HEK293 (cell line): ENCODE measurements around the gene PIGW.

ENCODE experiments used
- EGR2 ChIP-seq: fragments of 450-650 bp; formaldehyde crosslinking; IDR thresholded peaks from 2 replicates; pipeline ENCODE4 v1.5.1; 2016; ENCODE audit warnings: low read depth, missing biosample characterization, missing genetic modification characterization
- FEZF1 ChIP-seq: fragments of 450-650 bp; formaldehyde crosslinking; IDR thresholded peaks from 2 replicates; pipeline ENCODE4 v1.5.1; 2016; ENCODE audit warnings: missing biosample characterization, missing genetic modification characterization
- HOXD13 ChIP-seq: sonication (generic); formaldehyde crosslinking; IDR thresholded peaks from 2 replicates; pipeline ENCODE4 v1.8.0; 2022; ENCODE audit warnings: missing genetic modification reagents, borderline replicate concordance
- KLF8 ChIP-seq: fragments of 450-650 bp; formaldehyde crosslinking; IDR thresholded peaks from 2 replicates; pipeline ENCODE4 v1.5.1; 2016; ENCODE audit warnings: missing biosample characterization, missing genetic modification characterization
- PRDM1 ChIP-seq: fragments of 450-650 bp; formaldehyde crosslinking; IDR thresholded peaks from 2 replicates; pipeline ENCODE4; 2016; ENCODE audit warnings: missing biosample characterization, missing genetic modification characterization
- RBAK ChIP-seq: fragments of 450-650 bp; formaldehyde crosslinking; IDR thresholded peaks from 2 replicates; pipeline ENCODE4 v1.5.1; 2016; ENCODE audit warnings: missing biosample characterization, missing genetic modification characterization
- REPIN1 ChIP-seq: fragments of 450-650 bp; formaldehyde crosslinking; IDR thresholded peaks from 2 replicates; pipeline ENCODE4 v1.5.1; 2017; ENCODE audit warnings: missing biosample characterization, missing genetic modification characterization, low read depth
- SP2 ChIP-seq: fragments of 450-650 bp; formaldehyde crosslinking; IDR thresholded peaks from 2 replicates; pipeline ENCODE4 v1.5.1; 2016; ENCODE audit warnings: missing biosample characterization, missing genetic modification characterization
- SP3 ChIP-seq: fragments of 450-650 bp; formaldehyde crosslinking; IDR thresholded peaks from 2 replicates; pipeline ENCODE4 v1.5.1; 2016; ENCODE audit warnings: missing biosample characterization, missing genetic modification characterization
- YY1 ChIP-seq: fragments of 450-650 bp; formaldehyde crosslinking; IDR thresholded peaks from 2 replicates; pipeline ENCODE4 v1.5.1; 2018; ENCODE audit warnings: missing biosample characterization, missing genetic modification characterization
- ZBTB17 ChIP-seq: fragments of 450-650 bp; formaldehyde crosslinking; IDR thresholded peaks from 2 replicates; pipeline ENCODE4 v1.5.1; 2016; ENCODE audit warnings: missing biosample characterization, missing genetic modification characterization
- ZBTB20 ChIP-seq: fragments of 450-650 bp; formaldehyde crosslinking; IDR thresholded peaks from 2 replicates; pipeline ENCODE4 v1.5.1; 2016; ENCODE audit warnings: missing biosample characterization, missing genetic modification characterization
- ZFP41 ChIP-seq: fragments of 450-650 bp; formaldehyde crosslinking; IDR thresholded peaks from 2 replicates; pipeline ENCODE4 v1.5.1; 2016; ENCODE audit warnings: missing biosample characterization, missing genetic modification characterization, borderline replicate concordance
- ZNF391 ChIP-seq: fragments of 450-650 bp; formaldehyde crosslinking; IDR thresholded peaks from 2 replicates; pipeline ENCODE4 v1.5.1; 2016; ENCODE audit warnings: low read depth, missing biosample characterization, missing genetic modification characterization, borderline replicate concordance
- ZNF501 ChIP-seq: fragments of 450-650 bp; formaldehyde crosslinking; IDR thresholded peaks from 2 replicates; pipeline ENCODE4 v1.5.1; 2016; ENCODE audit warnings: missing biosample characterization, missing genetic modification characterization
- ZNF600 ChIP-seq: fragments of 450-650 bp; formaldehyde crosslinking; IDR thresholded peaks from 2 replicates; pipeline ENCODE4 v1.5.1; 2016; ENCODE audit warnings: missing biosample characterization, missing genetic modification characterization
- ZNF629 ChIP-seq: fragments of 450-650 bp; formaldehyde crosslinking; IDR thresholded peaks from 2 replicates; pipeline ENCODE4 v1.5.1; 2017; ENCODE audit warnings: missing biosample characterization, missing genetic modification characterization
- ZNF76 ChIP-seq: fragments of 450-650 bp; formaldehyde crosslinking; IDR thresholded peaks from 2 replicates; pipeline ENCODE4; 2016; ENCODE audit warnings: low read depth, missing biosample characterization, missing genetic modification characterization, borderline replicate concordance
- ZSCAN16 ChIP-seq: fragments of 450-650 bp; formaldehyde crosslinking; IDR thresholded peaks from 2 replicates; pipeline ENCODE4 v1.5.1; 2016; ENCODE audit warnings: missing biosample characterization, missing genetic modification characterization
- TF ChIP-seq, protein P1 (sequence below): fragments of 450-650 bp; formaldehyde crosslinking; conservative IDR thresholded peaks from 2 replicates; pipeline ENCODE4 v1.5.1; 2016; ENCODE audit warnings: low read depth, missing biosample characterization, missing genetic modification characterization
- TF ChIP-seq, protein P2 (sequence below): fragments of 450-650 bp; formaldehyde crosslinking; IDR thresholded peaks from 2 replicates; pipeline ENCODE4 v1.5.1; 2016; ENCODE audit warnings: missing biosample characterization, missing genetic modification characterization, borderline replicate concordance
- TF ChIP-seq, protein P3 (sequence below): fragments of 450-650 bp; formaldehyde crosslinking; IDR thresholded peaks from 2 replicates; pipeline ENCODE4 v1.5.1; 2016; ENCODE audit warnings: missing biosample characterization, missing genetic modification characterization
- TF ChIP-seq, protein P4 (sequence below): fragments of 450-650 bp; formaldehyde crosslinking; IDR thresholded peaks from 2 replicates; pipeline ENCODE4 v1.5.0; 2017; ENCODE audit warnings: missing biosample characterization, missing genetic modification characterization, borderline replicate concordance
- TF ChIP-seq, protein P5 (sequence below): fragments of 450-650 bp; formaldehyde crosslinking; IDR thresholded peaks from 2 replicates; pipeline ENCODE4 v1.5.1; 2016; ENCODE audit warnings: missing biosample characterization, missing genetic modification characterization

The PIGW gene

DNA sequence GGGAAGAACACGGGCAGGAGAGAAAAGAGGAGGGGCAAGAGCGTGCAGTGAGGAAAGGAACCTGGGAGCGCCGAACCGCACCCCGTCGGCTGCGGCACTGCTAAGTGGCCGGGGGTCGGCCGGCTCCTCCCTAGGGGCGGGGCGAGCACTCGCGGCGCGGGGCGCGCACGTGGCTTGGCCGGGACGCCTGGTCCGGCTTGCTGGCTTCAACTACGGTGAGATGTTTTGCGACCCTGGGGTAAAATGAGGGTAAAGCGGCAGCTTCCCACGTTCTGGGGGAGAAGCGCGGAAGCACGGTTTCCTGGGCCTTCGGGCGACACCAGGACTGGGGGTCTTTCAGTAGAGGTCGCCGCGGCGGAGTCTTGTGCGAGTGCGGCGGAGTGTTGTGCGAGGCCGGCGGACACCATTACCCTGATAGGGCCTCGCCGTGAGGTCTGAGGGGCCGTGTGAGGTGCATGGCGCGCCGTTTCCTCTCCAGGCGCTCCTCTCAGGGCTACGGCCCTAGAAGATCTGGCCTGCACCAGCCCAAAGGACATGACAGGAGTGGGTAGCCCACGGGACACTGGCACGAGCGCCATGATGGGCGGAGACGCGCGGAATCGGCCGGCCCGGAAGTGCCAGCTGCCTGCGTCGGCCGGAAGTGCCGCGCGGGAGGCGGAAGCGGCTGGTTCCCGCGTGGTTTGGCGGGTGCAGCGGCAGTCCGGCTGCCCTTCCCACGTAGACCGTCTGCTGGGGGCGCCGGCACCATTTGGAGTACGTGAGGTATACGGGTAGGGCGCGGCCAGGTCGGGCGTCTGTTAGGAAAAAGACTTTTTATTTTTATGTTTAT lies at the start of gene PIGW, which contains the start of gene MYO19 (continued):
- TF ChIP-seq, protein P1, sequence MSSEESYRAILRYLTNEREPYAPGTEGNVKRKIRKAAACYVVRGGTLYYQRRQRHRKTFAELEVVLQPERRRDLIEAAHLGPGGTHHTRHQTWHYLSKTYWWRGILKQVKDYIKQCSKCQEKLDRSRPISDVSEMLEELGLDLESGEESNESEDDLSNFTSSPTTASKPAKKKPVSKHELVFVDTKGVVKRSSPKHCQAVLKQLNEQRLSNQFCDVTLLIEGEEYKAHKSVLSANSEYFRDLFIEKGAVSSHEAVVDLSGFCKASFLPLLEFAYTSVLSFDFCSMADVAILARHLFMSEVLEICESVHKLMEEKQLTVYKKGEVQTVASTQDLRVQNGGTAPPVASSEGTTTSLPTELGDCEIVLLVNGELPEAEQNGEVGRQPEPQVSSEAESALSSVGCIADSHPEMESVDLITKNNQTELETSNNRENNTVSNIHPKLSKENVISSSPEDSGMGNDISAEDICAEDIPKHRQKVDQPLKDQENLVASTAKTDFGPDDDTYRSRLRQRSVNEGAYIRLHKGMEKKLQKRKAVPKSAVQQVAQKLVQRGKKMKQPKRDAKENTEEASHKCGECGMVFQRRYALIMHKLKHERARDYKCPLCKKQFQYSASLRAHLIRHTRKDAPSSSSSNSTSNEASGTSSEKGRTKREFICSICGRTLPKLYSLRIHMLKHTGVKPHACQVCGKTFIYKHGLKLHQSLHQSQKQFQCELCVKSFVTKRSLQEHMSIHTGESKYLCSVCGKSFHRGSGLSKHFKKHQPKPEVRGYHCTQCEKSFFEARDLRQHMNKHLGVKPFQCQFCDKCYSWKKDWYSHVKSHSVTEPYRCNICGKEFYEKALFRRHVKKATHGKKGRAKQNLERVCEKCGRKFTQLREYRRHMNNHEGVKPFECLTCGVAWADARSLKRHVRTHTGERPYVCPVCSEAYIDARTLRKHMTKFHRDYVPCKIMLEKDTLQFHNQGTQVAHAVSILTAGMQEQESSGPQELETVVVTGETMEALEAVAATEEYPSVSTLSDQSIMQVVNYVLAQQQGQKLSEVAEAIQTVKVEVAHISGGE (tag by site-specific recombination) = peak; percentile 96
- TF ChIP-seq ZNF76 (tag by site-specific recombination) (peak; percentile 53; the same call in 1 of the 2 replicates), ZNF501 (peak; percentile 67; the same call in 1 of the 2 replicates), ZNF600 (tag by site-specific recombination) (peak; percentile 43), ZFP41 (tag by site-specific recombination) (no peak), YY1 (tag by site-specific recombination) (peak; percentile 91), RBAK (tag by site-specific recombination) (no peak), ZBTB17 (tag by site-specific recombination) (peak; percentile 96), SP3 (tag by site-specific recombination) (peak; percentile 78), HOXD13 (CRISPR knock-in tag) (no peak), ZSCAN16 (tag by site-specific recombination) (no peak), FEZF1 (peak; percentile 78), PRDM1 (no peak), ZNF629 (tag by site-specific recombination) (peak; percentile 73), ZNF391 (tag by site-specific recombination) (peak; percentile 13; the same call in 1 of the 2 replicates), KLF8 (peak; percentile 63), SP2 (tag by site-specific recombination) (peak; percentile 89), EGR2 (tag by site-specific recombination) (peak; percentile 43), ZBTB20 (tag by site-specific recombination) (no peak; the same call in 1 of the 2 replicates), REPIN1 (tag by site-specific recombination) (0 out of 2 replicates have a peak, but pooled peaks have one; percentile 58)
- TF ChIP-seq, protein P2, sequence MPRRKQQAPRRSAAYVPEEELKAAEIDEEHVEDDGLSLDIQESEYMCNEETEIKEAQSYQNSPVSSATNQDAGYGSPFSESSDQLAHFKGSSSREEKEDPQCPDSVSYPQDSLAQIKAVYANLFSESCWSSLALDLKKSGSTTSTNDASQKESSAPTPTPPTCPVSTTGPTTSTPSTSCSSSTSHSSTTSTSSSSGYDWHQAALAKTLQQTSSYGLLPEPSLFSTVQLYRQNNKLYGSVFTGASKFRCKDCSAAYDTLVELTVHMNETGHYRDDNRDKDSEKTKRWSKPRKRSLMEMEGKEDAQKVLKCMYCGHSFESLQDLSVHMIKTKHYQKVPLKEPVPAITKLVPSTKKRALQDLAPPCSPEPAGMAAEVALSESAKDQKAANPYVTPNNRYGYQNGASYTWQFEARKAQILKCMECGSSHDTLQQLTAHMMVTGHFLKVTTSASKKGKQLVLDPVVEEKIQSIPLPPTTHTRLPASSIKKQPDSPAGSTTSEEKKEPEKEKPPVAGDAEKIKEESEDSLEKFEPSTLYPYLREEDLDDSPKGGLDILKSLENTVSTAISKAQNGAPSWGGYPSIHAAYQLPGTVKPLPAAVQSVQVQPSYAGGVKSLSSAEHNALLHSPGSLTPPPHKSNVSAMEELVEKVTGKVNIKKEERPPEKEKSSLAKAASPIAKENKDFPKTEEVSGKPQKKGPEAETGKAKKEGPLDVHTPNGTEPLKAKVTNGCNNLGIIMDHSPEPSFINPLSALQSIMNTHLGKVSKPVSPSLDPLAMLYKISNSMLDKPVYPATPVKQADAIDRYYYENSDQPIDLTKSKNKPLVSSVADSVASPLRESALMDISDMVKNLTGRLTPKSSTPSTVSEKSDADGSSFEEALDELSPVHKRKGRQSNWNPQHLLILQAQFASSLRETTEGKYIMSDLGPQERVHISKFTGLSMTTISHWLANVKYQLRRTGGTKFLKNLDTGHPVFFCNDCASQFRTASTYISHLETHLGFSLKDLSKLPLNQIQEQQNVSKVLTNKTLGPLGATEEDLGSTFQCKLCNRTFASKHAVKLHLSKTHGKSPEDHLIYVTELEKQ (tag by site-specific recombination) = no peak
- TF ChIP-seq, protein P3, sequence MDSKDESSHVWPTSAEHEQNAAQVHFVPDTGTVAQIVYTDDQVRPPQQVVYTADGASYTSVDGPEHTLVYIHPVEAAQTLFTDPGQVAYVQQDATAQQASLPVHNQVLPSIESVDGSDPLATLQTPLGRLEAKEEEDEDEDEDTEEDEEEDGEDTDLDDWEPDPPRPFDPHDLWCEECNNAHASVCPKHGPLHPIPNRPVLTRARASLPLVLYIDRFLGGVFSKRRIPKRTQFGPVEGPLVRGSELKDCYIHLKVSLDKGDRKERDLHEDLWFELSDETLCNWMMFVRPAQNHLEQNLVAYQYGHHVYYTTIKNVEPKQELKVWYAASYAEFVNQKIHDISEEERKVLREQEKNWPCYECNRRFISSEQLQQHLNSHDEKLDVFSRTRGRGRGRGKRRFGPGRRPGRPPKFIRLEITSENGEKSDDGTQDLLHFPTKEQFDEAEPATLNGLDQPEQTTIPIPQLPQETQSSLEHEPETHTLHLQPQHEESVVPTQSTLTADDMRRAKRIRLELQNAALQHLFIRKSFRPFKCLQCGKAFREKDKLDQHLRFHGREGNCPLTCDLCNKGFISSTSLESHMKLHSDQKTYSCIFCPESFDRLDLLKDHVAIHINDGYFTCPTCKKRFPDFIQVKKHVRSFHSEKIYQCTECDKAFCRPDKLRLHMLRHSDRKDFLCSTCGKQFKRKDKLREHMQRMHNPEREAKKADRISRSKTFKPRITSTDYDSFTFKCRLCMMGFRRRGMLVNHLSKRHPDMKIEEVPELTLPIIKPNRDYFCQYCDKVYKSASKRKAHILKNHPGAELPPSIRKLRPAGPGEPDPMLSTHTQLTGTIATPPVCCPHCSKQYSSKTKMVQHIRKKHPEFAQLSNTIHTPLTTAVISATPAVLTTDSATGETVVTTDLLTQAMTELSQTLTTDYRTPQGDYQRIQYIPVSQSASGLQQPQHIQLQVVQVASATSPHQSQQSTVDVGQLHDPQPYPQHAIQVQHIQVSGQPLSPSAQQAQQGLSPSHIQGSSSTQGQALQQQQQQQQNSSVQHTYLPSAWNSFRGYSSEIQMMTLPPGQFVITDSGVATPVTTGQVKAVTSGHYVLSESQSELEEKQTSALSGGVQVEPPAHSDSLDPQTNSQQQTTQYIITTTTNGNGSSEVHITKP (tag by site-specific recombination) = peak; percentile 72
- TF ChIP-seq, protein P4, sequence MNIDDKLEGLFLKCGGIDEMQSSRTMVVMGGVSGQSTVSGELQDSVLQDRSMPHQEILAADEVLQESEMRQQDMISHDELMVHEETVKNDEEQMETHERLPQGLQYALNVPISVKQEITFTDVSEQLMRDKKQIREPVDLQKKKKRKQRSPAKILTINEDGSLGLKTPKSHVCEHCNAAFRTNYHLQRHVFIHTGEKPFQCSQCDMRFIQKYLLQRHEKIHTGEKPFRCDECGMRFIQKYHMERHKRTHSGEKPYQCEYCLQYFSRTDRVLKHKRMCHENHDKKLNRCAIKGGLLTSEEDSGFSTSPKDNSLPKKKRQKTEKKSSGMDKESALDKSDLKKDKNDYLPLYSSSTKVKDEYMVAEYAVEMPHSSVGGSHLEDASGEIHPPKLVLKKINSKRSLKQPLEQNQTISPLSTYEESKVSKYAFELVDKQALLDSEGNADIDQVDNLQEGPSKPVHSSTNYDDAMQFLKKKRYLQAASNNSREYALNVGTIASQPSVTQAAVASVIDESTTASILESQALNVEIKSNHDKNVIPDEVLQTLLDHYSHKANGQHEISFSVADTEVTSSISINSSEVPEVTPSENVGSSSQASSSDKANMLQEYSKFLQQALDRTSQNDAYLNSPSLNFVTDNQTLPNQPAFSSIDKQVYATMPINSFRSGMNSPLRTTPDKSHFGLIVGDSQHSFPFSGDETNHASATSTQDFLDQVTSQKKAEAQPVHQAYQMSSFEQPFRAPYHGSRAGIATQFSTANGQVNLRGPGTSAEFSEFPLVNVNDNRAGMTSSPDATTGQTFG (tag by site-specific recombination) = no peak
- TF ChIP-seq, protein P5, sequence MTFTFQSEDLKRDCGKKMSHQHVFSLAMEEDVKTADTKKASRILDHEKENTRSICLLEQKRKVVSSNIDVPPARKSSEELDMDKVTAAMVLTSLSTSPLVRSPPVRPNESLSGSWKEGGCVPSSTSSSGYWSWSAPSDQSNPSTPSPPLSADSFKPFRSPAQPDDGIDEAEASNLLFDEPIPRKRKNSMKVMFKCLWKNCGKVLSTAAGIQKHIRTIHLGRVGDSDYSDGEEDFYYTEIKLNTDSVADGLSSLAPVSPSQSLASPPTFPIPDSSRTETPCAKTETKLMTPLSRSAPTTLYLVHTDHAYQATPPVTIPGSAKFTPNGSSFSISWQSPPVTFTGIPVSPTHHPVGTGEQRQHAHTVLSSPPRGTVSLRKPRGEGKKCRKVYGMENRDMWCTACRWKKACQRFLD = peak; percentile 76; the same call in 1 of the 2 replicates
